Activated T-cell treated with anti-CD3 and anti-CD28 coated beads, Interleukin-2, amount 50 U/mL, for 48 hours (primary cell): ENCODE results near the gene ATP10D.
"Not testable (repeated sequence)": the region's sequence is repeated elsewhere in the genome, so short reads cannot be mapped to it uniquely, and the experiment has no call there.

Experiments used
- DNase-seq, 2 experiments: peaks; one replicate each; pipeline ENCODE4 v3.0.0-alpha.2; 2020

The ATP10D gene

GRCh38 chr4:47538111-47538824 lies 53.2 kb downstream of the ATP10D start:
- DNase-seq: no peak

GRCh38 chr4:47538825-47539154 lies 53.7 kb downstream of the ATP10D start:
- DNase-seq: no peak

DNA sequence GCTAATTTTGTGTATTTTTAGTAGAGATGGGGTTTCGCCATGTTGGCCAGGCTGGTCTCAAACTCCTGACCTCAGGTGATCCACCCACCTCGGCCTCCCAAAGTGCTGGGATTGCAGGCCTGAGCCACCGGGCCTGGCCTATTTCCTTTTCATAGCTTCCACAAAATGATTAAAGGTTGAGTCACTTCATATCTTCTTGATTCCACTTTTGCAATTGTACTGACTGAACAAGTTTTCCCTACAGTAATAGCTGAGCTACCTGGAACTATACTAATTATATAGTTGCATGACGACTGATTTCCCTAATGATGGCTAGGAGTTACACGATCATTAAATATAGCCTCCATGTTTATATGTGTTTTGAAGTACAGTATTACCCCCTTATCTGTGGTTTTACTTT lies 57.6 kb downstream of the ATP10D start:
- DNase-seq: not testable (repeated sequence)

DNA sequence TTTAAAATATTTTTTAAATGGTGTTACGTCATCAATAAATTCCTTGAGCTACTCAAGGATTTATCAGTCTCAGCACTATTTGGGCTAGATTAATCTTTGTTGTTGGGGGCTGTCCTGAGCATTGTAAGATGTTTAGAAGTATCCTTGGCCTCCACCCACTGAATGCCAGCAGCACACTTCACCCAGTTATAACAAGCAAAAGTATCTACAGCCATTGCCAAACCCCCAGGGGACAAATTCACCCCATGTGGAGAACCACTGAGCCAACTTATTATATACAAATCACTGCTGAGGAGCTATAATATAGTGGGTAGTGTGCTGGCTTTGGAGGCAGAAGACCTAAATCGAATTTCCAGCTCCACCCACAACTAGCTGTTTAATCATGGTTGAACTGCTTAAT lies 58.3 kb downstream of the ATP10D start:
- no peak for DNase-seq

GRCh38 chr4:47550357-47550756 lies 65.3 kb downstream of the ATP10D start:
- not testable (repeated sequence) for DNase-seq

GRCh38 chr4:47550899-47551548 lies 65.9 kb downstream of the ATP10D start:
- DNase-seq: no peak

DNA sequence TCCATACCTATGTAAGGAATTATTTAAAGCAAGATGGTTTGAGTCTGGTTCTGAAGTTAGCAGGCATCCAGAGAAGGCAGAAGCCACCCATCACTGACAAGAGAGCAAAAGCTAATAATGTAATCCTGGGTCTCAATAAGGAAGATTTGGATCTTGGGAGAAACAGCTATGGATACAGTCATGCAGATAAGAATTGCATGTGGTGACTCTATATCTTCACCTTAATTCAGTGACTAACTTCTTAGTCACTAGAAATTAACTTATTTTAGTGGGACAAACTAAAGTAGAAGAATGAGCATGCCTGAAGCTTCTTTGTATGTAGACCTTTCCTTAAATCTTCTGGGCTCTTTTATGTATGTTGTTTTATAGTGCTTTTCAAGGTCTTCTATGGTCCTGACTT lies 66.6 kb downstream of the ATP10D start:
- no peak for DNase-seq

DNA sequence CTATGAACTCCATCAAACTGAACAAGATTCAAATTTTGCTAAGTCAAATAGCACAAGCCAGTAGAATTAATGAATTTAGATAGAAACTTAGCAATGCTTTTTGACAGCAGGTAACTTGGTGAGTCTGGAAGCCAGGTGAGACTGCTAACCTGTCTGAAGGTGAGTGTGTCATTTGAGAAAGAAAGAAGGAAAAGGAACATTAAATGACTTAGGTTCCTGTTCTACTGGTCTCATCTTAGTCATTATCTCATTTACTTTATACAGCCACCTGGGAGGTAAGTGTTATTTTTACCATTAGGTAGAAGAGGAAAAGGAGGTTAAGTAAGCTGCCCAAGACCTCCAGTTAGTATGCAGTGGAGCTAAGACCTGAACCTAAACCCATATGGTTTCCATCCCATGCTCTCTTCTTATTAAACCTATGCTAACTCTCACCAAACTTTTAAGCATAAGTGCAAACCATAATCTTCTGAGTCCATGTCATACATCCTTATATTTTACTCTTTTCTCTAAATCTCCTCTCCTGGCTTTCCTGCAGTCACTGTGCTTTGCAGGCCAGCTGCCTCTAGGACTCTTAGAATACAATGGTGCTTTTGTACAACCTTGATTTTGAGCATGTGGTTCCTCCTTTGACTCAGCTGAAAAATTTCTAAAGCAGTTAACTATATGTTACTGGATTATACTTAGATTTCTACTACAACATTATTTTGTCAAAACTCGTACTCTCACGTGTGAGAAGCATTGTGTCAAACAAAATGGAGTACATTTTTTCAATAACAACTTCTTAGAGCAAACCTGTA lies 68.5 kb downstream of the ATP10D start:
- no peak for DNase-seq

- not testable (repeated sequence) for DNase-seq
Observed at GRCh38 chr4:47555920-47556319, 70.8 kb downstream of the ATP10D start.

- DNase-seq: no peak
Observed at GRCh38 chr4:47557255-47557654, 72.2 kb downstream of the ATP10D start.

DNA sequence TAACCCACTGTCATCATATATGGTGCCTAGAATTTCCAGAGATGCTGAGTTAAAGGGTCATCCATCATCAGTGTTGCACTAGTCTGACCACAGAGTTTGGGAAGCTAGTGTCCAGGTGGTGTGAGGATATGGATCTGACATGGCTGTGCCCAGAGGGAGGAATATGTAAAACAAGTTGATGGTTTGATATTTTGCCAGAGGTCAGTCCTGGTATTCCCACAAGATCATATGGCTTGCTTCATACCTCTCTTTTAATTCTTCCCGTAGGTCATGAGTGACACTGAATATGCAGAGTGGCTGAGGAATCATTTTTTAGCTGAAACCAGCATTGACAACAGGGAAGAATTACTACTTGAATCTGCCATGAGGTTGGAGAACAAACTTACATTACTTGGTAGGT lies 75.6 kb downstream of the ATP10D start:
- no peak for DNase-seq

GRCh38 chr4:47561331-47561730 lies 76.3 kb downstream of the ATP10D start:
- DNase-seq: no peak

- no peak for DNase-seq
Observed at GRCh38 chr4:47562297-47562696, 77.2 kb downstream of the ATP10D start.

GRCh38 chr4:47566566-47566965 lies 81.5 kb downstream of the ATP10D start:
- no peak for DNase-seq

DNA sequence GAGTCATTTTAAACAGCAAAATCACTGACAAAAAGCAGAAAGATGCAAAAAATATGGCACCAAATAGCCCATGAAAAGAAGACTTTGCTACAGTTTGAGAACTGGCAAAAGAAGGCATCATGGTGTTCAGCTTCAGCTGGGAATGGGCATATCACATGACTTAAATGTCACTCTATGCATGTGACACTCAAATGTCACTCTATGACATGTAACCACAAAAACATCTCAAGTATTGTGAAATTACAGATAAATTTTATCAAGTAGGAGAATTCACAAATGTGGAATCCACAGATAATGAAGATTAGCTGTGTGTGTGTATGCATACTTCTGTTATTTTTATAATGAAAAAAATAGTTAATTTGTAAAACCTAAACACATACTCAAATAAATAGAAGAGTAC lies 81.9 kb downstream of the ATP10D start:
- DNase-seq: no peak

- DNase-seq: no peak
Observed at GRCh38 chr4:47567511-47567910, 82.4 kb downstream of the ATP10D start.

DNA sequence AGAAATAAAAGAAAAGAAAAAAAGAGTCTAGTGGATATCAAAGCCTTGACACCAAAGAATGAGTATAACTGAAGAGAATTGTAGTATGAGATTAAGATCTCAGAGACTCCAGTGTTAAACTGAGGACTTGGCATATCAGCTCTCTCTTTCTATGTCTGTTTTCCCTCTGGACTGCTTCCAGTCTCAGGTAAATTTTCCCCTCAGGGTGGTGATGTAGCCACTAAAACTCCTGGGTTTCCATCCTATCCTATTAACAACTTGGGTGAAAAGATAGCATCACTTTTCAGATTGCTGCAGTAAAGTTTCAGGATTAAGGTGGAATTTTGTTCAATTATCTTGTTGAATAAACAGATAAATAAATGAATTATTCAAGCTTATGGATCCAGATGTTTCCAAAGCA lies 85.7 kb downstream of the ATP10D start:
- DNase-seq: no peak

GRCh38 chr4:47572981-47573380 lies 87.9 kb downstream of the ATP10D start:
- no peak for DNase-seq

- DNase-seq: no peak
Observed at GRCh38 chr4:47577779-47578553, 92.9 kb downstream of the ATP10D start.

DNA sequence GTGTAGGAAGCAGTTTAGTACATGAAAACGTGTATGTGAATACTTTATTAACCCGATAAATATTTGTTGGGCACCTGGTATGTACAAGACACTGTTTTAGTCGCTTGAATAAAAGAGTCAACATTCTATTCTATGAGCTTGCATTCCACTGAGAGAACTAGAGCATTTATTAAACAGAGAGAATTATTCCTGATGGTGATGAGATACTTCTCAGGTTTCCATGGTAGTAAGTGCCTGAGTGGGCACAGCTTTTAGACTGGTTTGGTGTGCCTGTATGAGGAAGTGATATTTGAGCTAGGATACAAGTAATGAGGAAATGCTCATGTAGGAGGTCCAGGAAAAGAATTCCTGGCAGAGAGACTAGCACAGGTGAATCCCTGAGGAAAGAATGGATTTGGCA lies 94.2 kb downstream of the ATP10D start:
- DNase-seq: no peak

GRCh38 chr4:47590325-47590724 lies 105.2 kb downstream of the ATP10D start:
- no peak for DNase-seq

DNA sequence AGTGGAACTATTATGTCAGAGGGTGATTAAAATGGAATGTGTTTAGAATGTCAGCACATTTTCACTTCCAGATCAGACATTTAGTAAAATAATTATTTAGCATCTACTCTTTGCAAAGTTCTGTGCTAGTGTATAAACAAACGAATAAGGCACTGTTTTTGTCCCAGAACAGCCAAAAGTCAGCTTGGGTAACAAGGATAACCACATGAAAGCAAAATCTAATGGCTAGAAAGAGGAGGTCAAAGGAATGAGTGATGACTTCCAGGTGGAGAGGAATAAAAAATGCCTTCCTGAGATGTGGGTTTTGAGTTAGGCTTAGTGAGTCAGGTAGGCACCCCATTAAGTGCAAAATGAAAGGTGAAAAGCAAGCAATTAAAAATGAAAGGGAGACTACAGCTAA lies 112.6 kb downstream of the ATP10D start:
- no peak for DNase-seq

DNA sequence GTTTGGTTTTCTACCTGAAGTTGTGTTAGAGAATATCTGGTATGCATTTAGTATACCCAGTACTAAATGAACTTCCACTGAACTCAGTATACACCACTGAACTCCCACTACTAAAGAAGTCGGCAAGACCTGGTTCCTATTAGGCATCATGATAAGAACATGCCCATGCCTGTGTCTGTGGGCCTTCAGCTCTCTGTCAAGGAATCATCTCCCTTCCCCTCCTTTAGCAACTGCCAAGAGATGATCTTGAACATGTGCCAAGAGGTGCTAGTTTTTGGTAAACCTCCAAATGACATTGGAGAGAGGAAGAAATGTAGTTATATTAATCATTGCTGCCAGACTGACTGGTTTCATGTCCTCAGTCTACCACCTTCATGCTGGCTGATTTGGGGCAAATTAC lies 113.2 kb downstream of the ATP10D start:
- no peak for DNase-seq
